GM04504 (cell line): ENCODE data around the gene LRMDA.

Experiments
- DNase-seq: peaks from one replicate; pipeline ENCODE4 v3.0.0-alpha.2; 2012; ENCODE audit warnings: low read depth

LRMDA gene

DNA sequence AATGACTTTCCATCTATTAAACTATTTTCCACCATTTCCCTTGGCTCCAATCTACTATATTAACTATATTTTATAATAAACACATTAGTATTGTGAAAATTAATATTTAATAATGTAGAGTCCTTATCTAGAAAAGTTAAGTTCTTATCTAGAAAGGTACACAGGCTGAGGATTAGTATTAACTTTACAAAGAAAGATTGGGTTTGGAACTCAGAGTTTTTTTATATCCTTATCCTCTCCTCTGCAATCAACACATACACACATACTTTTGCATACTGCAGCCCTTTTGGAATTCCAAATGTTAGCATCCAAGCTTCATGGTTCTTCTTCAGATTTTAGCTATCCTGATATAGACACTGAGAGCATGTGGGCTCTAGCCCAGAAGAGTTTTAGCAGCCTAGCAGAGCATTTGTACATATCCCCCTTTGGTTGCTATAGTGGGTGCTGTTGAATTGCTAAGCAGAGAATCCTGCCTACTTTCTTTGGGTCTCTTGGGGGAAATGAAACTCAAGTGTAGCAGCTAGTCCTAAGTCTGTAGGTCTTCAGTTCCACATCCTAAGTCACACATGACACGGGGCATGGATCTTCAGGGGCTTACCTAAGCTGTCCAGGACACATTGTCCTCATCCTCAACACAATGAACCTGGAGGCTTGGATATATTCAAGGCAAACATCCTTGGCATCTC is 874.6 kb downstream of the LRMDA start:
- no peak for DNase-seq

DNA sequence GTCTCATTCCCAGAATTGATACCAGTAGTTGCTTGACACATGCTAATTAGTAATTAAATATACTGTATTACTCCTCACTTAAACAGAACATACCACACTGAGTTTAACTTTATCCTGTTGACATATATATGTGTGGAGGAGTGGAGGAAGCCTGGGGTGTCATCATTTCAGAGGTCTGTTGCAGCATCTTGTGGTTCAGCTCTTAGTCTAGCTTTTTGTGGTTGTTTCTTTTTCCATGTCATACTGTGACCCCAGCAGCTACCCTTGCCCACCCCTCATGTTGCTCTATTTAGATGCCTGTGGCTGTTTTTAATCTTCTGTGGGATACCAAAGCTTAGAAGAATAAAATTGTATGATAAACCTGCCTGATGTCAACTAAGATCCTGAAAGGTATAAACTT is 875.4 kb downstream of the LRMDA start:
- DNase-seq, result no peak

DNA sequence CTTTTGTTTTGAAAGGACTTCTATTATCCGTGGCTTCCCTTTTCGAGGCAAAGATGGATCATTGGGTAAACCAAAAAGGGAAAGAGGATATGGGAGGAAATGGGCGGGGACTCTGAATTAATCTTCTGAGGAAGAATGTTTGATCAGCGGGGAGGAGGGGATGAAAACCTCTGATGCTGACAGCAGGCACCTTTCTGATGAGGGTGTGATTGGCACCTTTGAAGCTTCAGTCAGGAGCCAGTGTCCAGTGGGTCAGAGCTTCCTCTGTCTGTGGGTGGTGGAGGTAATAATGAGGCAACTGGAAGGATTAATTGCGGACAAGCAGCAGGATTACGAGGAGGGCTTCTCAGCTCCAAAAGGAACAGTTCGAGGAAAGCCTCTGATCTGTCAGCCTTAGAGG is 877.6 kb downstream of the LRMDA start:
- DNase-seq, result no peak

DNA sequence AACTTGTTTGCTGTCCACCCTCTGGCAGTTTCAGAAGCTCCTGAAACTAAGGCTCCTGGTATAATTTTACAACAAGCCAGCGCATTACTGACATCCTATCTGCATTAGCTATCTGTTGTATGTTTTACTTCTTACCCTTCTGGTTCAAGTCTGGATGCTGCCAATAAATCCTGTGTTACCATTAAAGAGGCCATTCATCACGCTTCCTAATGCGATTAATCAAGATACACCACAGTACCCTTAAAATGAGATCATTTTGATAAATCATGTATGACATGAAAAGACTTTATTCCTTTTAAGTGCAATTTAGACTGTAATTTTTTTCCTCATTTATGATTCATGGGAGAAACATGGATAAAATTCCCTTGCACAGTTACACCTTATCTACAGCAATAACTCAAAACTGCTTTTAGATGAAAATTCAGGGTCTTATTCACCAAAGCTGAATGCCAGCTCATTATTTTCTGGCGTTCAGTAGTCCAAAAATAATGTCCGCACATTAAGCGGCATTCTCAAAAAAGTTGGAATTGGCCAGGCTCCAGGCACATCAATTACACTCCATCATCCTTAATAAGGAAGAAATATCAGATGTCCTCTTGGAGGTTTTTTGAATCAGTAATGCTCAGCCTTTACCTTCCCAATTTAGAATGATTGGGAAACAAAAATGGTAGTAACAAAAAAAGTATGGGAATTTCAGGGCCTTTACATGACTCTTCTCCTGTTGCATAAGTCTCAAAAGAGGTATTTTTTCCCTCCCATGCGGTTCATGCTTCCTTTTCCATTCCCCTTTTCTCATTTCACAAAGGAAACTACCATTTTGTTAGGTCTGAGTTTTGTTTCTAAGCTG is 878.5 kb downstream of the LRMDA start:
- no peak for DNase-seq

DNA sequence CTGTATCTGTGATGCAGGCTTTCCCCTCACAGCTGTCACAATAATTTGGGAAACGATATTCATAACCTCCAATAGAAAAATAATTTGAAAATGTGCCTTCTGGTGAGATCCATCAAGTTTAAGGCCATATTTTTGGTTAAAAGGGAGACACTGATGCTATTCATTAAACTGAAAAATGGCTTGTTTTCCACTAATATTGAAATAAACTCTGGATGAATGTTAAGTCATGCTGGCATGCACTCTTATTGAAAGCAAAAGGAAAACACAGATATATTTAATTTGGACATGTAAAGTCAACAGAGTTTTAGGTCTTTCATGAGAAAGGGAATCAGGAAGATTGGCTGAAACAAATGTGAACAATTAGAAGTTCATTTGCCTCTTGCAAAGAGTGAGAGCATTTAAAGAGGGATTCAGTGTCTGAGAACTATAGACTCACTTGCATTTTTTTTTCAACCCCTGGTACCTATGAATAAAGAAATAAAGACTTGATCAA is 879.2 kb downstream of the LRMDA start:
- no peak for DNase-seq

DNA sequence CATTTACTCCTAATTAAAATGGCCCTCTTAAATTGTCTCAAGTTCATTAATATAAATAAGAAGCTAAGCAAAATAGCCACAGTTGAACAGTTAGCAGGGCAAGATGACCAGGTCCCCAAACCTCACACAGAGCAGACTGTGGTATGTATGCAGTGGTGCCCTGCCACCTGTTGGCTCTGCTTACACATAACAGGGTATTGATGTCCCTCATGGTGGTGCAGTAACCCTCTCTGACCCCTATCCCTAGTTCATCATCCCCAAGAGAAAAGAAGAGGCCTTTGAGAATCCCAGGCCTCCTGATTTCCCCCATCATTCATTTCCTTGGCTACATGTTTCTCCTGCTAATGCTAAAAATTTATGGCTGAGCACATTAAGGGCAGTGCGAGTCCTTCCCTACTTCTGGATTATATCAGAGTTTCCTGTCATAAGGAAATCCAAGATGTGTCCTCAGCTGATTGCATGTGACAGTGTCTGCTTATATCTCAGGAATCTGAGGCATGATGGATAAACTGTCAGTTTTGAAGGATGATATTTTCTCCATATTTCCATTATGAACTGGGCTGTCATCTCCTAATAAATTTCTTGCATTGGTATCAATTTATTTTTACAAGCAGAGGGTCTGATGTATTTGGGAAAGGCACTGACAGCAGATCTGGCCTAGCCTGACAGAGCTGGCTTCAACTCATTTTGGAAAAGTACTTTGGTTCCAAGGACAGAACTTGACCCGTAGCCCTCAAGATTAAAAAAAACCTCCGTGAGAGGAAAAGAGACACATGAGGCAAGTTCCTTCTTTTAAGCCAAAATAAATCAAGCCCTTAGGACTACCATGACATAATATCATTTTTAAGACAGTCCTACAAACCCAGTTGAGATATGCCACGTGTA is 880.6 kb downstream of the LRMDA start:
- no peak for DNase-seq

DNA sequence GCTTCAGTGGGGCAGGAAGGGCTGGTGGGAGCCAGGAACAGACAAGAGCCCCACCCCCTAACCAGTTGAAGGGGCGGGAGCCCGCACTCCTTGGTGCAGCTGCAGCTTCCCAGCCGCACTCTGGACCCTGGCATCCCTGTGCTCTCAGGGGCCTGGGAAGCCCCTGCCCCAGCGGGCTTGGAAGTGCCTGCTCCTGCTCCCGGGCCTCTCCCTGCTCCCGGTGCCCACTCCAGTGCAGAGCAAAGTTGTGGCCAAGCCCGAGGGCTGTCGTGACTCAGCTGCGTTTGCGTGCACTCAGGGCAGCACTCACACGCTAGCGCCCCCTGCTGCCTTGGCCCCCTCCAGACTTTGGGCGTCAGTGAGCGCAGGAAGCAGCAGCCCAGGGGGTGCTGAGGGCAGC is 883.8 kb downstream of the LRMDA start:
- DNase-seq, result no peak

DNA sequence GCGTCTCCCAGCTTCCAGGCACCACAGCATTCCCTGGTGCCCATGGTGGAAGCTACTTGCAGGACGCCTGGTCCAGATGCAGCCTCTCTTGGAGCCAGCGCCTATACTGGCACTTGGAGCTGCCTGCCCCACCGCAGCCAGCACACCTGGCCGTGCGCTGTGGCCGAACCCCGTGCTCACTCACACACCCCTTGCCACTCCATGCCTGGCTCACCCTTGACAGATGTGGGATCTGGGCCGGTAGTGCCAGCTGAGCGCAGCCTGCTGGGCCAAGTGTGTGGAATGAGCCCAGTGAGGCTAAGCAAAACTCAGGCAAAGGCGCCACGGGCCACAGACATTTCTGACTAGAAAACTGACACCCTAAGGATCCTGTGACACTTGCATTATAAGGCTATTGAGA is 884.8 kb downstream of the LRMDA start:
- DNase-seq, result no peak

DNA sequence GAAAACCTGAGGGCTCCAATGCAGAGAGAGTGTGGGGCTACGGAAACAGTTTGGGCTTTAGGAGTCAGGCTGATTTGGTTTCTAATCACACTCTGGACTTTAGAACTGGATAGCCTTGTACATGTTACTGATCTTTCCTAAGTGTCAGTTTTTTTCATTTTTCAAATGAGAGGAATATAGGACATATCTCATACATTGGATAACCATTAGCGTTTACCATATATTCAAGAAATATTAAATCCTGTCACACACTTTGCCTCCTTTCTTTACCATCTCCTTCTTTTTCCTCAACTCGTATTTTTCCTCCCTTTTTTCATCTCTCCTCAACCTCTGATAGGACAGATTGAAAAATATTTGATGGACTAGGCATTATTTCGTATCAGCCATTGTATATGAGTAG is 885.7 kb downstream of the LRMDA start:
- DNase-seq, result no peak

DNA sequence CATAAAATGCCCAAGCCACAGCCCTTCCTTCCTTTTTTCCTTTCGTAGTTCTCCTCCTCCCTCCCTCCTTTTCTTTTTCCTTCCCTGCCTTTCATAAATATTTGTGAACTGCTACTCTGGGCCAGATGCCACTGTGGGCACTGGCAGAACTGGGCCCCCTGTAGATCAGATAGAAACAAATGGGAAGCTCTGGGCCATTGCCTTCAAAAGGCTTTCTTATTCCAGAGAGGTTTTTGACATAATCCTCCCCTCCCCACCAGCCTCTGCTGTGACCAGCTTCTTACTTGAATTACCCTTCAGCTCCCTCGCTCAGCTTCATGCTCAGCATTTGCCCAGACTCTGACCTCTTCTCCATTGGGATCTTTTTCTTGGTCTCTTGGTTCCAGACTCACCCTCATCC is 886.8 kb downstream of the LRMDA start:
- no peak for DNase-seq

DNA sequence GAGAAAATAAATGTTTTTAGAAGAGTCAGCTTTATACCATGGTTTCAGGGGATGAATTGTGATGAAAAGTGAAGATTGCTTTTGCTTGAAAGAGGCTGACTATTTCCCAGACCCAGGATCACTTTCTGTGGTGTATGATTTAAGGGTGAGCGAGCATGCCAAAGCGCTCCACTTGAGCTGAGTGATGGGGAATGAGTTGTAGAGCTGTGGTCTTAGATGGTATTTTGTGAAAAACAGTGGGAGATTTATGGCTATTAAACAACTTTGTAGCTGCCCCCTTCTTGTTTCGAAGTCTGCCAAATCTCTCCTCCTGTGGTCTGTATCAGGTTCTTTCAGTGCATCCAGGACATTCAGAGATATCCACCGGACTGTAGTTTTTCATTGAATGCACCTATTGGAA is 888.2 kb downstream of the LRMDA start:
- DNase-seq, result no peak

DNA sequence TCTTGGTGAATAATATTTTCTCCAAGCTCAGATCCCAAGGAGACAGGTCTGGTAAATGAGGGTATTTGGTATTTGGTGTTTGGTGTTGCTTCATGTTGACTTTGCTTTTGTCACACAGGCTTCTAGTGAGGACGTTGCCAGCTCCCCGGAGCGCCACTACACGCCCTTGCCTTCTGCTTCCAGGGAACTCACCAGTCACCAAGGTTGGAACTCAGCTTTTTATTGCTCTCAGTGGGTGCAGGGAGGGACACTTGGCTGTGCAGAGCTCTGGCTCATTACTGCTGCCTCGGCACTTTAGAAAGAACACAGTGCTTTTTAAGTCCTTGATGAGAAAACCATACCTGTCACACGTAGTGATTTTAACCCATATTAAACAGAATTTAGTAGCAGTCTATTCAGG is 892.9 kb downstream of the LRMDA start:
- no peak for DNase-seq

DNA sequence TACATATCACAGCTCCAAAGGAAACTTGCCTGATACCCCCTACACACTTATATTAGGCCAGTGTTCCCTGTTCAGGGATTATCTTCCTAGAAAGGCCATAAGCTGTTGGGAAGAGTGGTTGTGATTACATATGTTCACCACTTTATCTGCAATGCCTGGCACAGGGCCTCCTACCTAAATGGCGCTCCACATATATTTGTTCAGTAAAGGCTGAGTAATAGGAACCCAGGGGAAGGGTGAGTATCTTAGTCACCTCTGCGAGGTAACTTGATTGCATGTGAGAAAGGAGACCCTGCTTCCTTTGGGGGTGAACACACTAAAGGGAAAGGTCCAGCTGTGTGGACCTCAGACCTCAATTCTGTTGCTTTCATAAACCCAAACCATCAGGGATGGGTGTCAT is 896.0 kb downstream of the LRMDA start:
- DNase-seq, result no peak

DNA sequence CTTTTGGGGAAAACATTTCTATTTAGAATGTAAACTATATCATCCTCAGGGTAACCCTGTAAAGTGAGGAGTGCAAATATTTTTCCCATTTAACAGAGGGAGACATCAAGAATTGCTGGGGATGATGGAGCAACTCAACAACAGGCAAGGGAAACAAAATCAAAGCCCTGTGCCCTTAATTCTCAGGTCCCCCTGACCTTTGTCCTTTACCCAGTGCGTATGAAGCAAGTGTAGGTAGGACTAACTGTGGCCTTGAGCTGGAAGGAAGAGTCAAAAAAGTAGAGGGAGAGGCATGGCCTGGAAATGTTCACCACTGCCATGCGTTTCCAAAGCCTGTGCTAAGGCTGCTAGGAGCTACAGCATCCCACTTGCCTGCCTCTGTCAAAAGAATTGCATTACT is 896.9 kb downstream of the LRMDA start:
- DNase-seq, result no peak

DNA sequence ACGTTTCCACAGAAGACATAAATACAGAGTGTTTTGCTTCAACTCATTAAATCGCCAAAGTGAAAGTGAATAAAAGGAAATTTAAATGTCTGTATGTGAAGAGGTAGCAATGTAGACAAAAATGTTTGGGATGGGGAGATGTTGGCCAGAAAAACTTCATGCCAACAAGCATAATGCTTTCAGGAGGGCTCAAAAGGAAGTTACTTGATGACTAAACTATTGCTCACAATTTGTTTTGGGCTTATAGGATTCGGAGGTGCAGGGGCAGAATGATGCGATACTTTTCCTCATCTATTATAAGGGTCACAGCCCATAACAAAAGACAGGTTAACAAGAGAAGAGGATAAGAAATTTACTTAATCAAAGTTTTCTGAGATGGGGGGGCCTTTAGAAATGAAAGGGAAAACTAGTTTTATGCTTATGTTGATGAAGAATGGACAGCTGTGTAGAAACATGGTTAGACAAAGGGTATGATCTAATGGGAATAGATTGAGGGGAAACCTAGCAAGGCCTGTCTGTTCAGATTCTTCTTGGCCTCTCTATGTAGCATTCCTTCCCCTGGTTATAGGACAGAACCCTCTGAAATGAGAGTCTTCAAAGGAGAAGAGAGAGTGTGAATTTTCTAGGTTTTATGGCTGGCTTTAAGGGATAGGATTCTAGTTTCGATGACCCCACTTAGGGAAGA is 898.6 kb downstream of the LRMDA start:
- DNase-seq, result no peak

DNA sequence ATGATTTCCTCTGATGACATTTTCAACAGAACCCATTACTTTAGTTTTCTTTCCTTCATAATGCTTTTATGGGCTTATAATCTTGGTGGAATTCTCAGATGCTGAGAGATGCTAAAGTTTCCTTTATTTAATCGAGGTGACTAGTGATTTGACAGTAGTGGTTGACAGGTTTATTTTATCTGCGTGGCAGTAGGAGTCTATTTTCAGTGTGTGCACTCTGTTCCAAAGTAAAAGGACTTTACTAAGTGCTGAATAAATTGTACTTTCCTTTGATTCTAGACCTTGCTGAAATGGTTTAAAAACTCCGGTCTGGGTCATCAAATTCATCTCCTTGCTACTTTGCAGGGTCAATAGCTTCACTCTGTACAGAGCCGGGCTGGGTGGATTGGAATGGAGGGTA is 900.3 kb downstream of the LRMDA start:
- DNase-seq, result no peak

DNA sequence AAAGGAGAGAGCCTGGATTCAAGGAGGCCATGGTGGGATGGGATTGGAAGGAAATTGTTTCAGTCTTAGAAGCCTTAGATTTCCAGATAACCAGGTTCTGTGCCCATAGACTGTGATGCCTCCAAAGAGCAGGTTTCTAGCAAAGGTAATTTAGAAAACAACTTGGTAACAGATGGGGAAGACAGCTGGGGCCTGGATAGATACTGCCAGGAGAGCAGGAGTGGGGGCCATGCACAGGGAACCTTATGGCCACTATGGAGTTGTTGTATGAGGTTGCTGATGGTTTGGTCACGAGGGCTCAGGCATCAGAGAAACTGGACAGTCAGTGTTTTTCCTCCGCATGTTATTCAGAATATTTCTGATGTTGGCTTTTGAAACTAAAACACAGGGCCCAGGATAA is 901.9 kb downstream of the LRMDA start:
- DNase-seq, result no peak

DNA sequence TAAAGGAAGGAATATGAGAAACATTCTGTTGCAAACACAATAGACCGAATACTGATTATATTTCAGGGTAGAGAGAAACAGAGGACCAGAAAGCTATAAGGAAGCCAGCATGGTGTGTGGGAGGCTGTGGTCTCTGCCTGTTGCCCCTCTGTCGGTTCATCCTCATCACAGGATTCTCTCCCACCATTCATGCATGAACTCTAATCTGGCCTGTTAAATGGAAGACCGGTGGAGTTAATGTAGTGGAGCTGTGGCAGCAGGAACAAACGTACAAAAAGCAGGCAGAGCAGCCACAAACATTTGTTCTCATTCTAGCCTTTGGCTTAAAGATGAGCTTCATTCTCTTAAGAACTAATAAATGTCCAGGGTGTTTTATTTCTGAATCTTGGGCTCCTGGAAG is 902.4 kb downstream of the LRMDA start:
- no peak for DNase-seq

DNA sequence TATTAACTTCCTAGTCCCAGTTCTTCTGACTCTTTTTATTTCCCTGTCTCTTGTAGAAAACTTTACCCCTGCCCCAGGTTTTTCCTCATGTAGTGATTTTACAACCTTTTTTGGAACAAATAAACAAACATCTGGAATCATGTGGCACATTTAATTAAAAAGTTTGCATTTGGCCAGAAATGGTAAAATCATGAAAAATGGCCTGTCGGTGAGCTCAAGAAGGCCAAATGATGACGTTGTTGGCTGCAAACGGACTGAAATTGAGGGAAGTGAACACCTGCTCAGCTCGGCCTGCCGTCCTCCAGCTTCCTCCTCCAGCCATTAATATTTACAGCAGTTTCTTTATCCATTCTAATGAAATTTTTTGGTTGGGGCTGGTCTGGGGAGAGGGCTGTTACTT is 902.8 kb downstream of the LRMDA start:
- no peak for DNase-seq

DNA sequence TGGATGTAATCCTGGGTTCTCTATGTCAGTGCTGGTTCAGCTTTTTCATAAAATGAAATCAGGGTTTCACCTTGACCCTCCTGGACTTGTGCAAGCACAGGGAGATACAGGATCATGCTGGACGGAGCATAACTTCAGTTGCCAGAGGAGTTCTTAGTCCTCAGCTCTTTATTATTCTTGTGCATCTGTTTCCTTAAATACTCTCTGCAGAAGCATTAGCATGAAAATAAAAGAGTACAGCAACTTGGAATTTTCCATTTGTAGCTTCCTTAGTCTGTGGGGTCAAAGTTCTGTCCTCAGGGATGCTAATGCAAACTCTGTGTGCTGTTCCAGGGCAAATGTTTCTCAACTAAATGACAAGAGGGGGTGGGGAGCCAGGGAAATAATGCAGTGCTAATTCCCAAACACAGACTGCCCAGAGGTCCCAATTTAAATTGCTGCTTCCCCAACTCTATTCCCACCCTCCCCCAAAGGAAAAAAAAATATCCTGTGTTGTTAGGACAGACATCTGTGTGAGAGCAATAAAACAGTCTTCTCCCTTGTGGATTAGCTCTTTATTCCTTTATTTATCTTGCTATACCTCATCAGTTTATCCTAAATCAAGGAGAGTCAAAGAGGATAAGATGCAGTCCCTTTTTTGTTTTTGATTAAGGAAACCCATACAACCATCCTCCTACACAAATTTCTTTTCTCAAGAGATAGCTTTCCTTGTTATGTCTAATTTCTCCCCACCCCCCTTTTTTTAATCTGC is 905.0 kb downstream of the LRMDA start:
- no peak for DNase-seq

DNA sequence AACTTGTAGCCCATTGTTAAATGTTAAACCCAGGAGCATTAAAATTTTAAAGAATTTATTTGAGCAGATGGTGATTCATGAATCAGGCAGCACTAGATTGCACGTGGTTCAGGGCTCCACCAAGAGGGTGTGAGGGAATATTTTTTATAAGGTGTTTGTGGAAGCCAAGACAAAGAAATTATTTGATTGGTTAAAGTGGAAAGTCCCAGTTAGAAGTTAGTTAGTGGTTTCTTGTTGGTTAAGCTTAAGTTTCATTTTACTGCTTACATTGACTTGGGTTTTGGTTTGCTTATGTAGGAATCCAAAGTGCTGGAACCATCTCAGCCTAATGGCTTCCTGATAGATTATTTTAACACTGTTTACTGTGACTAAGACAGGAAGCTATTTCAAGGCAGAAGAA is 906.2 kb downstream of the LRMDA start:
- no peak for DNase-seq
